ENCODE results near the gene GPR45. TPM values are rescaled to one million over a fixed set of nuclear protein-coding genes. Genes with fewer than 3 reads are reported as not detected.

GPR45 gene
- total RNA-seq, 1 donor from 2014 or later: not detected

DNA sequence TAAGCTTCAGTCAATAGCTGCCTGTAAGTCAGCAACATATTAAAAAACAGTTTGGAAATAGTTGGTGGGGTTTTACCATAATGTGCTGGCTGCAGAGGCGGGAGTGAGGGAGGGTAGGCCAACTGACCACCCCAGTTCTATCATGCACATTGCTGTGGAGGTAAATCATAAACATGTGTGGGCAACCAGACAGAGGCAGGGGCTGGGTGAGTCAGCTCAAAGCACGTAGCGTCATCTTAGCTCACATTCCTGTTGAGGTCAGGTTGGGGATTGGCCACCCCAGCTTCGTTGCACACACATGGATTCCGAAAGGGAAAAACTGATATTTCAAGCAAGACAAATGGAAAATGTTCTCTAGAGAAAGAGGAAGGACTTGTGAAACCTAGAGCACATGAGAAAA lies 19.5 kb downstream of the GPR45 start:
- TF ChIP-seq, protein P1, sequence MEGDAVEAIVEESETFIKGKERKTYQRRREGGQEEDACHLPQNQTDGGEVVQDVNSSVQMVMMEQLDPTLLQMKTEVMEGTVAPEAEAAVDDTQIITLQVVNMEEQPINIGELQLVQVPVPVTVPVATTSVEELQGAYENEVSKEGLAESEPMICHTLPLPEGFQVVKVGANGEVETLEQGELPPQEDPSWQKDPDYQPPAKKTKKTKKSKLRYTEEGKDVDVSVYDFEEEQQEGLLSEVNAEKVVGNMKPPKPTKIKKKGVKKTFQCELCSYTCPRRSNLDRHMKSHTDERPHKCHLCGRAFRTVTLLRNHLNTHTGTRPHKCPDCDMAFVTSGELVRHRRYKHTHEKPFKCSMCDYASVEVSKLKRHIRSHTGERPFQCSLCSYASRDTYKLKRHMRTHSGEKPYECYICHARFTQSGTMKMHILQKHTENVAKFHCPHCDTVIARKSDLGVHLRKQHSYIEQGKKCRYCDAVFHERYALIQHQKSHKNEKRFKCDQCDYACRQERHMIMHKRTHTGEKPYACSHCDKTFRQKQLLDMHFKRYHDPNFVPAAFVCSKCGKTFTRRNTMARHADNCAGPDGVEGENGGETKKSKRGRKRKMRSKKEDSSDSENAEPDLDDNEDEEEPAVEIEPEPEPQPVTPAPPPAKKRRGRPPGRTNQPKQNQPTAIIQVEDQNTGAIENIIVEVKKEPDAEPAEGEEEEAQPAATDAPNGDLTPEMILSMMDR (conservative IDR thresholded peaks at IDR 0.05): no peak
- Mint-ChIP-seq H3K4me1 (peaks cover 4% of the 10 kb centered on the region), H3K27me3 (ENCODE audit: low read depth) (no peaks in the 10 kb centered on the region), H3K4me3 (no peak overlapping the region), H3K27ac (ENCODE audit: unreplicated experiment) (no peak overlapping the region), H3K36me3 (ENCODE audit: low read depth) (peaks cover 16% of the 10 kb centered on the region), H3K9me3 (no peaks in the 10 kb centered on the region)
- no peak for DNase-seq (ENCODE audit: low read depth, low spot score)

DNA sequence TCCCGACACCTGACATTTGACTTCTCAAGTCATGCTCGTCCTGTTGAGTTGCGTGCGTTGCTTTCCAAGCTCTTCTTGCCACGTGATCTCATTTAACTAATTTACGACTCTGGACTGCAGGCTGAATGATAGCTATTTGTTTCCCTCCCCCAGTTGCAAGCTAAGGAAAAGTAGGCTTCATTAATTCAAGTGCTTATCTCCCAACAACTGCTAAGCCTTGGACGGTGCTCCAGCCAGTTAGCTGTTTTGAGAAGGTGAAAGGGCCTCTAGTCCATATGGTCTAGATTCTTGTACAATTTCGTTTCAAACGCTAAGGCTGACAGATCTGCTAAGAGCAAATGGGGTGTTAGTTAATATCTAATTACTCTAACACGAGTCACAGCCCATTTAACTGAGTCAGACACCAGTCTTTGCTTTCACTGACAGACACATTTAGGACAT lies 21.1 kb downstream of the GPR45 start:
- Mint-ChIP-seq H3K4me3 (no peak overlapping the region), H3K27ac (ENCODE audit: unreplicated experiment) (no peak overlapping the region), H3K27me3 (ENCODE audit: low read depth) (no peaks in the 10 kb centered on the region), H3K36me3 (ENCODE audit: low read depth) (peaks cover 23% of the 10 kb centered on the region), H3K4me1 (peaks cover 8% of the 10 kb centered on the region), H3K9me3 (no peaks in the 10 kb centered on the region)
- TF ChIP-seq, protein P1 (conservative IDR thresholded peaks at IDR 0.05): no peak
- no peak for DNase-seq (ENCODE audit: low read depth, low spot score)

DNA sequence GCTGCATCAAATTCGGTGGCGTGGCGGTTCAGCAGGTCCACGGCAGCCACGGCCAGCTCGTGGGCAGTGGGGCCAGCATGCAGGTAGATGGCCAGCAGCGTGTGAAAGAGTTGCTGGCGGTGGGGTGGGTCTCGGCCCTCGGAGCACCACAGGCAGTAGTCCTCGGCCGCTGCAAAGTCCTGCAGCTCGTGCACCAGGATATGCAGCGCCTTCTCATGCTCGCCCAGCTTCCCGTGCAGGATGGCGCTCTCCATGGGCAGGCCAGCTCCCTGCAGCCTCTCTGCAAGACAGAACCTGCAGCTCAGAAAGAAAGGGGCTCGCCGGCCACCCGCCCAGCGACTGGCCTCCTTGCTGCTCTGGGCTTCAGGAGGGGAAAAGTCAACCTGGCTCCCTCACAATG lies 27.9 kb downstream of the GPR45 start:
- TF ChIP-seq, protein P1 (conservative IDR thresholded peaks at IDR 0.05): no peak
- H3K36me3 Mint-ChIP-seq (ENCODE audit: low read depth): peaks cover 29% of the 10 kb centered on the region
- H3K9me3 Mint-ChIP-seq: no peaks in the 10 kb centered on the region
- DNase-seq (ENCODE audit: low read depth, low spot score): no peak
- no peak overlapping the region for H3K4me3 Mint-ChIP-seq
- no peaks in the 10 kb centered on the region for H3K27me3 Mint-ChIP-seq (ENCODE audit: low read depth)
- H3K27ac Mint-ChIP-seq (ENCODE audit: unreplicated experiment): no peak overlapping the region
- peaks cover 8% of the 10 kb centered on the region for H3K4me1 Mint-ChIP-seq

DNA sequence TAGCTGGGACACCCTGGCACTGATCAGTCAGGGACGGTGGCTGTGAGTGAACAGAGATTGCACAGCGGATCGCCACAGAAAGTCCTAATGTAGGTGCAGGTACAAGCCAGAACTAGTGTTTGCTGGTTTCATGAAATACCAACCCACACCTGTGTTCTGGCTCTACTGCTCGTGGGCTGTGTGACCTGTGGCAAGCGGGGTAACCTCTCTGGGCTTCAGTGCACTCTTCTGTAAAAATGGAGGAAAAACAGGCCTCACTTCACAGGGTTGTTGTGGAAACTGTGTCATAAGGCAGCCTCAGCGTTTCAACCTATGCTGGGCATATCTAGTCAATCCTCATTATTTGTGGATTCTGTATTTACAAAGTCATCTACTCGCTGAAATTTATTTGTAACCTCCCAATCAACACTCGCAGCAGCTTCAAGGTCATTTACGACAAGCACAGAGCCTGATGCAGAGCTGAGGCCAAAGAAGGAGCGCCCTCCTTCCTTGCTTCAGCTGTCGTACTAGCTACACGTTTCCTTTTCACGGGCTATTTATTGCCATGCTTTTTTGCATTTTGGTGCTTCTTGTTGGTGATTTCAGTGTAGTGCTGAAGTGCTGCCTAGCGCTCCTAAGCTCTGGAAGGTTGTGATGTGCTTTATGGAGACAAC lies 30.0 kb downstream of the GPR45 start:
- H3K9me3 Mint-ChIP-seq: no peaks in the 10 kb centered on the region
- no peak overlapping the region for H3K4me3 Mint-ChIP-seq
- no peaks in the 10 kb centered on the region for H3K4me1 Mint-ChIP-seq
- peaks cover 19% of the 10 kb centered on the region for H3K36me3 Mint-ChIP-seq (ENCODE audit: low read depth)
- no peak overlapping the region for H3K27ac Mint-ChIP-seq (ENCODE audit: unreplicated experiment)
- H3K27me3 Mint-ChIP-seq (ENCODE audit: low read depth): no peaks in the 10 kb centered on the region
- no peak for DNase-seq (ENCODE audit: low read depth, low spot score)
- TF ChIP-seq, protein P1 (conservative IDR thresholded peaks at IDR 0.05): no peak

DNA sequence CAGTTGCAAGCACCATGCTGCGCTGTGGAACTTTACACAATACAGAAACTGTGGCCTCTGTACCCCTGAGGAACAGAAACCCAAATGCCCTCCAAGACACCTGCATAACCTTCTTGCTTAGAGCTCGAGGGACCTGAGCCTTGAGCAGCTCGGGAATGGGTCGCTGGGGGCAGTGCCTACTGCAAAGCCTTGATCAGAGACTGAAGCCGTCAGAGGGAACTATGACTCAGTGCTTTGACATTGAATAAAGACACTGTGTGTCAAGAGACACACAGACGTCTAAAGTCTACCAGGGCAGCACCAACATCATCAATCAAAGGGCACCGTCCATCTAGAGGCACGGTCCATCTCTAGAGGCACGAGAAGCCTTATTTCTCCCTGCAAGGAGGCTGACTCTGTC lies 30.6 kb downstream of the GPR45 start:
- no peak overlapping the region for H3K4me3 Mint-ChIP-seq
- DNase-seq (ENCODE audit: low read depth, low spot score): no peak
- H3K27ac Mint-ChIP-seq (ENCODE audit: unreplicated experiment): no peak overlapping the region
- H3K9me3 Mint-ChIP-seq: no peaks in the 10 kb centered on the region
- TF ChIP-seq, protein P1 (conservative IDR thresholded peaks at IDR 0.05): no peak
- H3K27me3 Mint-ChIP-seq (ENCODE audit: low read depth): no peaks in the 10 kb centered on the region
- peaks cover 19% of the 10 kb centered on the region for H3K36me3 Mint-ChIP-seq (ENCODE audit: low read depth)
- H3K4me1 Mint-ChIP-seq: no peaks in the 10 kb centered on the region

All from neural crest cell (in vitro differentiated cells).